HCT116 (cell line): ENCODE results near the gene ITPKB.

Source experiments
- CEBPB ChIP-seq: IDR thresholded peaks from 2 replicates; pipeline ENCODE4 v1.6.1; 2012; ENCODE audit warnings: low read depth
- POLR2A ChIP-seq: IDR thresholded peaks from 2 replicates; pipeline ENCODE4 v1.7.0; 2011; ENCODE audit warnings: borderline replicate concordance; ENCODE audit not compliant: insufficient read depth, insufficient read length; ENCODE audit errors: extremely low read depth
- POLR2AphosphoS5 ChIP-seq: IDR thresholded peaks from 2 replicates; pipeline ENCODE4 v1.6.1; 2011; ENCODE audit warnings: mild to moderate bottlenecking, low read depth, low read length, moderate library complexity
- RAD21 ChIP-seq: IDR thresholded peaks from 2 replicates; pipeline ENCODE4 v1.6.1; 2012; ENCODE audit warnings: low read depth, mild to moderate bottlenecking
- ZFX ChIP-seq: fragments of 450-650 bp; IDR thresholded peaks from 2 replicates; pipeline ENCODE4 v1.6.1; 2017
- TF ChIP-seq, protein P1 (sequence below), 3 experiments: fragments of 200-600 bp in 1 of 3; sonication (generic) in 1 of 3; IDR thresholded peaks in 2 of 3; conservative IDR thresholded peaks in 1 of 3; 2 replicates each; pipeline ENCODE4 v1.5.1; 2012 to 2017; ENCODE audit warnings: low read depth in 2 of 3, low read length in 2 of 3, antibody characterized with exemption in 1 of 3, borderline replicate concordance in 1 of 3, control low read depth in 1 of 3, mild to moderate bottlenecking in 1 of 3, mixed read lengths in 1 of 3, mixed run types in 1 of 3, moderate library complexity in 1 of 3; ENCODE audit not compliant: insufficient read depth in 1 of 3
- TF ChIP-seq, protein P2 (sequence below): IDR thresholded peaks from 2 replicates; pipeline ENCODE4 v1.6.1; 2012; ENCODE audit warnings: low read depth

DNA sequence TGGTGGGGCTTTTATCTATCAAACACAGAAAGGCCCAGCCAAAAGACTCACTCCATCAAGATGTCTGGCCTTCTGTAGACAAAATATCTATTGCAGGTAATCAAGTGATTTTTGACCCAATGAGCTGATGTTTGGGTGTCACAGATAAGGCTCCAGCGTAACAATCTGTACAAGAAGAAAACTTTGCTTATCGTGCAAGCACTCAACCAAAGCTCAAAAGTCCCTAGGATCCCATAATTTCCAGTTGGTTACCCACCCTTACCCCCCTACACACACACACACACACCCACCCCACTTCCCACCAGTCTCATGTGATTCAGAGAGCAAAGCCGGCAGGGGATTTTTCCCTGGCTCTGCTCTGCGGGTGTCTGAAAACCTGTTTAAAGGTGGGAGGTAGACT, 5.8 kb downstream of the ITPKB start:
- TF ChIP-seq RAD21 (no peak), POLR2AphosphoS5 (no peak), ZFX (no peak), POLR2A (no peak), CEBPB (no peak)
- TF ChIP-seq, protein P1, sequence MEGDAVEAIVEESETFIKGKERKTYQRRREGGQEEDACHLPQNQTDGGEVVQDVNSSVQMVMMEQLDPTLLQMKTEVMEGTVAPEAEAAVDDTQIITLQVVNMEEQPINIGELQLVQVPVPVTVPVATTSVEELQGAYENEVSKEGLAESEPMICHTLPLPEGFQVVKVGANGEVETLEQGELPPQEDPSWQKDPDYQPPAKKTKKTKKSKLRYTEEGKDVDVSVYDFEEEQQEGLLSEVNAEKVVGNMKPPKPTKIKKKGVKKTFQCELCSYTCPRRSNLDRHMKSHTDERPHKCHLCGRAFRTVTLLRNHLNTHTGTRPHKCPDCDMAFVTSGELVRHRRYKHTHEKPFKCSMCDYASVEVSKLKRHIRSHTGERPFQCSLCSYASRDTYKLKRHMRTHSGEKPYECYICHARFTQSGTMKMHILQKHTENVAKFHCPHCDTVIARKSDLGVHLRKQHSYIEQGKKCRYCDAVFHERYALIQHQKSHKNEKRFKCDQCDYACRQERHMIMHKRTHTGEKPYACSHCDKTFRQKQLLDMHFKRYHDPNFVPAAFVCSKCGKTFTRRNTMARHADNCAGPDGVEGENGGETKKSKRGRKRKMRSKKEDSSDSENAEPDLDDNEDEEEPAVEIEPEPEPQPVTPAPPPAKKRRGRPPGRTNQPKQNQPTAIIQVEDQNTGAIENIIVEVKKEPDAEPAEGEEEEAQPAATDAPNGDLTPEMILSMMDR (IDR thresholded peaks at IDR 0.05 in 2 of 3, conservative IDR thresholded peaks at IDR 0.05 in 1 of 3; ENCODE audit: borderline replicate concordance in 1 of 3, insufficient read depth in 1 of 3, low read depth in 2 of 3, low read length in 2 of 3): no peak
- TF ChIP-seq, protein P2, sequence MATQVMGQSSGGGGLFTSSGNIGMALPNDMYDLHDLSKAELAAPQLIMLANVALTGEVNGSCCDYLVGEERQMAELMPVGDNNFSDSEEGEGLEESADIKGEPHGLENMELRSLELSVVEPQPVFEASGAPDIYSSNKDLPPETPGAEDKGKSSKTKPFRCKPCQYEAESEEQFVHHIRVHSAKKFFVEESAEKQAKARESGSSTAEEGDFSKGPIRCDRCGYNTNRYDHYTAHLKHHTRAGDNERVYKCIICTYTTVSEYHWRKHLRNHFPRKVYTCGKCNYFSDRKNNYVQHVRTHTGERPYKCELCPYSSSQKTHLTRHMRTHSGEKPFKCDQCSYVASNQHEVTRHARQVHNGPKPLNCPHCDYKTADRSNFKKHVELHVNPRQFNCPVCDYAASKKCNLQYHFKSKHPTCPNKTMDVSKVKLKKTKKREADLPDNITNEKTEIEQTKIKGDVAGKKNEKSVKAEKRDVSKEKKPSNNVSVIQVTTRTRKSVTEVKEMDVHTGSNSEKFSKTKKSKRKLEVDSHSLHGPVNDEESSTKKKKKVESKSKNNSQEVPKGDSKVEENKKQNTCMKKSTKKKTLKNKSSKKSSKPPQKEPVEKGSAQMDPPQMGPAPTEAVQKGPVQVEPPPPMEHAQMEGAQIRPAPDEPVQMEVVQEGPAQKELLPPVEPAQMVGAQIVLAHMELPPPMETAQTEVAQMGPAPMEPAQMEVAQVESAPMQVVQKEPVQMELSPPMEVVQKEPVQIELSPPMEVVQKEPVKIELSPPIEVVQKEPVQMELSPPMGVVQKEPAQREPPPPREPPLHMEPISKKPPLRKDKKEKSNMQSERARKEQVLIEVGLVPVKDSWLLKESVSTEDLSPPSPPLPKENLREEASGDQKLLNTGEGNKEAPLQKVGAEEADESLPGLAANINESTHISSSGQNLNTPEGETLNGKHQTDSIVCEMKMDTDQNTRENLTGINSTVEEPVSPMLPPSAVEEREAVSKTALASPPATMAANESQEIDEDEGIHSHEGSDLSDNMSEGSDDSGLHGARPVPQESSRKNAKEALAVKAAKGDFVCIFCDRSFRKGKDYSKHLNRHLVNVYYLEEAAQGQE: no peak
